Neuronal stem cell (in vitro differentiated cells): Measurements from ENCODE around the gene ASXL3.

ENCODE experiments used
- DNase-seq: peaks from one replicate; pipeline ENCODE4 v3.0.0-alpha.2; 2013; ENCODE audit warnings: low spot score
- H2AFZ ChIP-seq: one replicate; pipeline ENCODE4 v1.6.1; 2013; ENCODE audit warnings: mild to moderate bottlenecking, low read length, inconsistent platforms
- H2AK5ac ChIP-seq: 2 replicates; pipeline ENCODE4 v1.6.1; 2013; ENCODE audit warnings: low read depth, mild to moderate bottlenecking, inconsistent platforms, low read length, moderate library complexity, mixed read lengths
- H2BK120ac ChIP-seq: 2 replicates; pipeline ENCODE4 v1.6.1; 2013; ENCODE audit warnings: low read depth, mild to moderate bottlenecking, inconsistent platforms, low read length, moderate library complexity, mixed read lengths
- H2BK12ac ChIP-seq: one replicate; pipeline ENCODE4 v1.6.1; 2013; ENCODE audit warnings: low read length, inconsistent platforms
- H2BK15ac ChIP-seq: 2 replicates; pipeline ENCODE4 v1.6.1; 2013; ENCODE audit warnings: mild to moderate bottlenecking, low read length, inconsistent platforms, mixed read lengths
- H2BK5ac ChIP-seq: one replicate; pipeline ENCODE4 v1.6.1; 2013; ENCODE audit warnings: inconsistent platforms, mild to moderate bottlenecking, low read length, moderate library complexity
- H3K14ac ChIP-seq: one replicate; pipeline ENCODE4 v1.6.1; 2013; ENCODE audit warnings: low read length, inconsistent platforms
- H3K18ac ChIP-seq: 2 replicates; pipeline ENCODE4 v1.6.1; 2013; ENCODE audit warnings: low read length, inconsistent platforms
- H3K23ac ChIP-seq: 2 replicates; pipeline ENCODE4 v1.6.1; 2013; ENCODE audit warnings: low read depth, mild to moderate bottlenecking, mixed read lengths, low read length, inconsistent platforms; ENCODE audit not compliant: poor library complexity
- H3K27ac ChIP-seq: replicated peaks from 3 replicates; pipeline ENCODE4 v1.5.1; 2013; ENCODE audit warnings: low read length, inconsistent platforms
- H3K27me3 ChIP-seq, 3 experiments: 2 replicates each; pipeline ENCODE4 v1.6.1; 2013; ENCODE audit warnings: low read length in 3 of 3, mild to moderate bottlenecking in 2 of 3, inconsistent platforms in 1 of 3, low read depth in 1 of 3, mixed read lengths in 1 of 3, moderate library complexity in 1 of 3; ENCODE audit not compliant: control insufficient read depth in 3 of 3, insufficient read depth in 3 of 3
- H3K36me3 ChIP-seq, 2 donors: replicated peaks in 1 of 2; 2 replicates each; pipeline ENCODE4 v1.6.1; 2013; ENCODE audit warnings: low read length in 2 of 2; ENCODE audit not compliant: control insufficient read depth in 2 of 2, insufficient read depth in 2 of 2
- H3K4ac ChIP-seq: 2 replicates; pipeline ENCODE4 v1.6.1; 2013; ENCODE audit warnings: inconsistent platforms, mild to moderate bottlenecking, low read length, moderate library complexity
- H3K4me1 ChIP-seq, 2 donors: 1 replicate in 1 of 2; 2 replicates in 1 of 2; pipeline ENCODE4 v1.6.1; 2013; ENCODE audit warnings: low read length in 2 of 2, low read depth in 1 of 2; ENCODE audit not compliant: control insufficient read depth in 2 of 2, insufficient read depth in 1 of 2
- H3K4me2 ChIP-seq: one replicate; pipeline ENCODE4 v1.6.1; 2013; ENCODE audit warnings: mild to moderate bottlenecking, low read length, inconsistent platforms; ENCODE audit not compliant: insufficient read depth, poor library complexity, severe bottlenecking
- H3K4me3 ChIP-seq, 2 donors: 2 replicates each; pipeline ENCODE4 v1.5.1; 2013; ENCODE audit warnings: low read length in 2 of 2, mild to moderate bottlenecking in 2 of 2, inconsistent platforms in 1 of 2, moderate library complexity in 1 of 2
- H3K79me1 ChIP-seq: one replicate; pipeline ENCODE4 v1.6.1; 2013; ENCODE audit warnings: low read depth, mild to moderate bottlenecking, inconsistent platforms, low read length, moderate library complexity
- H3K9ac ChIP-seq: one replicate; pipeline ENCODE4 v1.6.1; 2013; ENCODE audit warnings: mild to moderate bottlenecking, low read depth, low read length, inconsistent platforms; ENCODE audit not compliant: poor library complexity
- H3K9me3 ChIP-seq, 2 donors: replicated peaks in 1 of 2; 2 replicates each; pipeline versions ENCODE3 to v1.6.1; 2013; ENCODE audit warnings: low read length in 2 of 2, mild to moderate bottlenecking in 2 of 2, inconsistent platforms in 1 of 2, low read depth in 1 of 2, mixed read lengths in 1 of 2, moderate library complexity in 1 of 2; ENCODE audit not compliant: control insufficient read depth in 2 of 2, insufficient read depth in 1 of 2
- H4K8ac ChIP-seq: one replicate; pipeline ENCODE4 v1.6.1; 2013; ENCODE audit warnings: low read depth, mild to moderate bottlenecking, inconsistent platforms, low read length, moderate library complexity
- H4K91ac ChIP-seq: one replicate; pipeline ENCODE4 v1.6.1; 2013; ENCODE audit warnings: low read length, low read depth, mild to moderate bottlenecking, inconsistent platforms; ENCODE audit not compliant: poor library complexity
- WGBS, 2 donors: extraction: QIAGEN DNeasy Blood & Tissue Kit; methylation state at CpG; one replicate each; pipeline ENCODE4 v1.1.7; 2013; ENCODE audit warnings: missing lambda C conversion rate in 2 of 2, mixed read lengths in 1 of 2; ENCODE audit not compliant: insufficient read length in 2 of 2, insufficient replicate concordance in 1 of 2; ENCODE audit errors: extremely low coverage in 2 of 2; 5-methylcytosine and 5-hydroxymethylcytosine counted together

The ASXL3 gene

DNA sequence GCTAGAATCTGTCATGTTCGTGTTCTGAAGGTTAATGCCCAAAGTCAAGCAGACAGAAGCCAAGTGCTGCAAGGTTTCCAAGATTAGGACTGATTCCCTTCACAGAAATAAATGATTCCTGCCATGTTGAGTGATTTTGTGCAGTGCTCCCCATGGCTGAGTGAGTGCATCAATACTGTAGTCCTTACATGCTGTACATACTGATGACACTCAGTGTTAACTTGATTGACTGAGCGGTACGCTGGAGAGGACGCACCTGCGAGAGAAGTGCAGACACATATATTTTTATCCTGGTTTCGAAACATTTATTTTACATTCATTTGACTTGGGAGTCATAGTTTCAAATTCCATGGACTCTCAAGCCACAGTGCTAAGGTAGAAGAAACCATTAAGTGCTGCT, 92.0 kb downstream of the ASXL3 start:
- no peak overlapping the region for H2BK5ac ChIP-seq
- no peaks in the 10 kb centered on the region for H3K79me1 ChIP-seq
- H3K23ac ChIP-seq: no peak overlapping the region
- H3K4me3 ChIP-seq: no peak overlapping the region
- H4K91ac ChIP-seq: no peak overlapping the region
- H3K4ac ChIP-seq: no peak overlapping the region
- H3K9me3 ChIP-seq: no peaks in the 10 kb centered on the region
- no peak overlapping the region for H3K18ac ChIP-seq
- no peak overlapping the region for H2BK15ac ChIP-seq
- no peak overlapping the region for H3K9ac ChIP-seq
- no peak overlapping the region for H3K14ac ChIP-seq
- H3K4me2 ChIP-seq: no peak overlapping the region
- no peak overlapping the region for H4K8ac ChIP-seq
- H3K4me1 ChIP-seq: peaks cover 0 to 18% of the 10 kb centered on the region in 2 donors
- peaks cover 2 to 19% of the 10 kb centered on the region in 2 donors for H3K36me3 ChIP-seq
- no peaks in the 10 kb centered on the region for H3K27me3 ChIP-seq
- no peak overlapping the region for H2BK120ac ChIP-seq
- no peak overlapping the region for H2BK12ac ChIP-seq
- no peak overlapping the region for H3K27ac ChIP-seq
- DNase-seq: no peak
- no peak overlapping the region for H2AFZ ChIP-seq
- WGBS, 2 donors: no CpG with 5 or more reads among the region's 6 CpGs
- H2AK5ac ChIP-seq: no peak overlapping the region

DNA sequence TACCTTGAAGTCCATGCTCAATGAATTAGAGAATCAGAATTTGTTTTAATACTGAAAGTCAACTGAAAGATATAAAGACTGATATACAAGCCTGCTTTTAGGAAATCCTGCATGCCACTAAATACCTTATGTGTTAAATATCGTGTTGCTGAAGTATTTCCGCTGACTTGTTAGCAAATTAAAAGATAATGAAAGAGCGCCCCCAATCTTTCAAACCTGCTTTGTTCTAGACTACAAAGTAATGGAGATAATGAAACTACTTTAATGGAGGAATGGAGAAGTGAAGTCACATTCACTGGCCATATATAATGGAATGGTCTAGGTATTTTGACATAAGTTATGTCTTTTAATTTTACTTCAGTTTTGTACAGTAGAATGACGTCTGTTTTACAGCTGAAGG, 95.7 kb downstream of the ASXL3 start:
- no peak overlapping the region for H2AK5ac ChIP-seq
- no peak overlapping the region for H2BK12ac ChIP-seq
- no peak overlapping the region for H2BK15ac ChIP-seq
- H3K4me1 ChIP-seq: peaks cover 0 to 18% of the 10 kb centered on the region in 2 donors
- H4K91ac ChIP-seq: no peak overlapping the region
- no peak overlapping the region for H3K4ac ChIP-seq
- H3K27ac ChIP-seq: no peak overlapping the region
- no peak overlapping the region for H3K14ac ChIP-seq
- H3K4me3 ChIP-seq: no peak overlapping the region
- peaks cover 2 to 29% of the 10 kb centered on the region in 2 donors for H3K36me3 ChIP-seq
- H3K27me3 ChIP-seq: no peaks in the 10 kb centered on the region
- no peaks in the 10 kb centered on the region for H3K9me3 ChIP-seq
- H2BK5ac ChIP-seq: no peak overlapping the region
- H2BK120ac ChIP-seq: no peak overlapping the region
- H4K8ac ChIP-seq: no peak overlapping the region
- no peak overlapping the region for H2AFZ ChIP-seq
- H3K18ac ChIP-seq: no peak overlapping the region
- no peak for DNase-seq
- H3K23ac ChIP-seq: no peak overlapping the region
- H3K4me2 ChIP-seq: no peak overlapping the region
- H3K79me1 ChIP-seq: no peaks in the 10 kb centered on the region
- no peak overlapping the region for H3K9ac ChIP-seq
- no CpG with 5 or more reads among the region's 4 CpGs for WGBS, 2 donors

DNA sequence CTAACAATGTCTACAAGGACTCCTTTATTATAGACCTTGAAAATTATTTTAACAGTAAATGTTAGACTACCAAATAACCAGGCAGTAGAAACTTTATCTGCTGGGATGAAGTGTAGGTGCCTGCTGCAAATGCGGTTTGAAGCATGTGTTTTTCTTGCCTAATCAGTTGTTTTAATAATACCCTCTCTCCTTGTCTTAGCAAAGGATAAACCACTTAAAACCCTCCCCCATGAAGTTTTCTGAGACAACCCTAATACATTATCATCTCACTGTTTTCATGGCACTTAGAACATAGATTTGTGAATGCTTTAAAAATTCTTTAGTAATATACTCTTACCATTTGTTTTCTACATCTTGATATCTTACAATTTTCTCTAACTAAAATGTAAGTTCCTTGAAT, 98.6 kb downstream of the ASXL3 start:
- H3K4ac ChIP-seq: no peak overlapping the region
- WGBS, 2 donors: no CpG with 5 or more reads among the region's 1 CpG
- H3K23ac ChIP-seq: no peak overlapping the region
- H3K36me3 ChIP-seq: peaks cover 0 to 18% of the 10 kb centered on the region in 2 donors
- no peak overlapping the region for H2BK5ac ChIP-seq
- no peak overlapping the region for H2BK120ac ChIP-seq
- H3K14ac ChIP-seq: no peak overlapping the region
- DNase-seq: no peak
- H3K18ac ChIP-seq: no peak overlapping the region
- H3K4me2 ChIP-seq: no peak overlapping the region
- H2BK15ac ChIP-seq: no peak overlapping the region
- no peak overlapping the region for H3K27ac ChIP-seq
- H4K8ac ChIP-seq: no peak overlapping the region
- H4K91ac ChIP-seq: no peak overlapping the region
- H3K4me1 ChIP-seq: peaks cover 0 to 9% of the 10 kb centered on the region in 2 donors
- H3K27me3 ChIP-seq: no peaks in the 10 kb centered on the region
- no peak overlapping the region for H2AFZ ChIP-seq
- no peak overlapping the region for H2BK12ac ChIP-seq
- H2AK5ac ChIP-seq: no peak overlapping the region
- H3K9ac ChIP-seq: no peak overlapping the region
- H3K9me3 ChIP-seq: no peaks in the 10 kb centered on the region
- no peak overlapping the region for H3K4me3 ChIP-seq
- no peaks in the 10 kb centered on the region for H3K79me1 ChIP-seq

DNA sequence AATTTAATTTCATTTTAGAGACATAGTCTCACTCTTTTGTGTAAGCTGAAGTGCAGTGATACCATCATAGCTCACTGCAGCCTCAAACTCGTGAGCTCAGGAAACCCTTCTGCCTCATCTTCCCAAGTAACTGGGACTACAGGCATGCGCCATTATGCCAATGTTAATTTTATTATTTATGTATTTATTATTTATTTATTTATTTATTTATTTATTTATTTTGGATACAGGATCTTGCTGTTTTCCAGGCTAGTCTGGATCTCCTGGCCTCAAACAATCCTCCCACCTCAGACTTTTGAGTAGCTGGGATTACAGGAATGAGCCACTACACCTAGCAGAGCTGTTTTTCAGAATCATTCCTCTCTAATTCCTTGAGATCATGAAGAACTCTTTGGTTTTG, 99.9 kb downstream of the ASXL3 start:
- no peaks in the 10 kb centered on the region for H3K79me1 ChIP-seq
- H3K14ac ChIP-seq: no peak overlapping the region
- H2BK120ac ChIP-seq: no peak overlapping the region
- no peaks in the 10 kb centered on the region for H3K4me1 ChIP-seq
- H3K27ac ChIP-seq: no peak overlapping the region
- no peak overlapping the region for H2BK15ac ChIP-seq
- H2AFZ ChIP-seq: no peak overlapping the region
- no peak overlapping the region for H3K4ac ChIP-seq
- no peak overlapping the region for H2BK5ac ChIP-seq
- H3K4me3 ChIP-seq: no peak overlapping the region
- no peaks in the 10 kb centered on the region for H3K27me3 ChIP-seq
- no peak for DNase-seq
- H4K91ac ChIP-seq: no peak overlapping the region
- H4K8ac ChIP-seq: no peak overlapping the region
- no peak overlapping the region for H3K23ac ChIP-seq
- H2BK12ac ChIP-seq: no peak overlapping the region
- no peak overlapping the region for H2AK5ac ChIP-seq
- H3K9ac ChIP-seq: no peak overlapping the region
- H3K4me2 ChIP-seq: no peak overlapping the region
- peaks cover 0 to 18% of the 10 kb centered on the region in 2 donors for H3K36me3 ChIP-seq
- no CpG with 5 or more reads among the region's 2 CpGs for WGBS, 2 donors
- H3K18ac ChIP-seq: no peak overlapping the region
- H3K9me3 ChIP-seq: no peaks in the 10 kb centered on the region
